ENCODE results near the gene AIFM3. TPM values are rescaled to one million over a fixed set of nuclear protein-coding genes. Genes with fewer than 3 reads are reported as not detected.

Gene AIFM3
- total and polyA plus RNA-seq, 2 of the 13 experiments (the other 11 are each of a cell fraction or from before 2014, with no cell fraction given), result 9.0 to 15.3 TPM

DNA sequence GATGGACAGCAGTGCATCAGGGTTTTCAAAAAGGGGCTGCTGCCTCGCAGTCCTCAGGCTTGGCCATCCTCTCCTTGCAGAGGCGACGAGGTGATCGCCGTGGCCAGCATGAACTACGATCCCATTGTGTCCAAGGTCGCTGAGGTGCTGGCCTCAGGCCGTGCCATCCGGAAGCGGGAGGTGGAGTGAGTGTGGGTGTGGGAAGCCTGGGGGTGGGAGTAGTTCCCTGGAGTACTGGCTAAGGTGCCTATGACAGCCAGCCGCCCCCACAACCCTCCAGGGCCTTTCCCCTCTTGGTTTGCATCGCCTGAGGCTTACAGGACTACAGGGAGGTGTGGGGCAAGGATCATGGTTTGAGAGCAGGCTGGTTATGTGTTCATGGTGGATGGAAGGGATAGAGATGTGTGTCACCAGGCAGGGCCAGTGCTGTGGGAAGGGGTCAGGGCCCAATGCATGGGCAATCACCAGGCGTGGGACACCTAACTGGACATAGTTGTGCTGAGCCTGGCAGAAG is 12.9 kb downstream of the AIFM3 start (continued):
- TF ChIP-seq RNF2 (conservative IDR thresholded peaks at IDR 0.05; ENCODE audit: low read depth) (0 out of 2 replicates have a peak, but pooled peaks have one; percentile 40), U2AF2 (IDR thresholded peaks at IDR 0.05; ENCODE audit: low read depth, low read length) (no peak), ZNF275 (CRISPR knock-in tag; IDR thresholded peaks at IDR 0.05; ENCODE audit: borderline replicate concordance) (peak; percentile 56; the same call in 1 of the 2 replicates), ZNF121 (CRISPR knock-in tag; IDR thresholded peaks at IDR 0.05) (no peak), MAZ (IDR thresholded peaks at IDR 0.05; ENCODE audit: borderline replicate concordance, low read depth, low read length) (no peak), MAZ (CRISPR knock-in tag; IDR thresholded peaks at IDR 0.05; ENCODE audit: low read depth) (0 out of 2 replicates have a peak, but pooled peaks have one; percentile 46), ZNF441 (CRISPR knock-in tag; IDR thresholded peaks at IDR 0.05; ENCODE audit: borderline replicate concordance) (peak; percentile 75; the same call in 1 of the 2 replicates), JUN (CRISPR knock-in tag; IDR thresholded peaks at IDR 0.05) (no peak), EEA1 (CRISPR knock-in tag; IDR thresholded peaks at IDR 0.05; ENCODE audit: borderline replicate concordance) (no peak; the same call in 1 of the 2 replicates), ESRRA (CRISPR knock-in tag; IDR thresholded peaks at IDR 0.05; ENCODE audit: low read depth) (peak; percentile 85; the same call in 1 of the 2 replicates), ZNF567 (CRISPR knock-in tag; IDR thresholded peaks at IDR 0.05; ENCODE audit: borderline replicate concordance) (no peak), ZNF138 (CRISPR knock-in tag; IDR thresholded peaks at IDR 0.05; ENCODE audit: low read depth) (no peak), CHD2 (IDR thresholded peaks at IDR 0.05; ENCODE audit: low read depth, low read length) (no peak), HNF4A (CRISPR knock-in tag; IDR thresholded peaks at IDR 0.05) (peak; percentile 86), ISX (CRISPR knock-in tag; conservative IDR thresholded peaks at IDR 0.05) (no peak), REXO4 (CRISPR knock-in tag; IDR thresholded peaks at IDR 0.05; ENCODE audit: borderline replicate concordance) (no peak), YEATS2 (CRISPR knock-in tag; IDR thresholded peaks at IDR 0.05; ENCODE audit: borderline replicate concordance) (no peak), MBNL3 (CRISPR knock-in tag; conservative IDR thresholded peaks at IDR 0.05) (no peak)
- TF ChIP-seq, protein P1, sequence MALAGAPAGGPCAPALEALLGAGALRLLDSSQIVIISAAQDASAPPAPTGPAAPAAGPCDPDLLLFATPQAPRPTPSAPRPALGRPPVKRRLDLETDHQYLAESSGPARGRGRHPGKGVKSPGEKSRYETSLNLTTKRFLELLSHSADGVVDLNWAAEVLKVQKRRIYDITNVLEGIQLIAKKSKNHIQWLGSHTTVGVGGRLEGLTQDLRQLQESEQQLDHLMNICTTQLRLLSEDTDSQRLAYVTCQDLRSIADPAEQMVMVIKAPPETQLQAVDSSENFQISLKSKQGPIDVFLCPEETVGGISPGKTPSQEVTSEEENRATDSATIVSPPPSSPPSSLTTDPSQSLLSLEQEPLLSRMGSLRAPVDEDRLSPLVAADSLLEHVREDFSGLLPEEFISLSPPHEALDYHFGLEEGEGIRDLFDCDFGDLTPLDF (CRISPR knock-in tag; IDR thresholded peaks at IDR 0.05), result no peak
- TF ChIP-seq, protein P2, sequence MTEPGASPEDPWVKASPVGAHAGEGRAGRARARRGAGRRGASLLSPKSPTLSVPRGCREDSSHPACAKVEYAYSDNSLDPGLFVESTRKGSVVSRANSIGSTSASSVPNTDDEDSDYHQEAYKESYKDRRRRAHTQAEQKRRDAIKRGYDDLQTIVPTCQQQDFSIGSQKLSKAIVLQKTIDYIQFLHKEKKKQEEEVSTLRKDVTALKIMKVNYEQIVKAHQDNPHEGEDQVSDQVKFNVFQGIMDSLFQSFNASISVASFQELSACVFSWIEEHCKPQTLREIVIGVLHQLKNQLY (CRISPR knock-in tag; IDR thresholded peaks at IDR 0.05), result peak; percentile 31; the same call in 1 of the 2 replicates
- TF ChIP-seq, protein P3, sequence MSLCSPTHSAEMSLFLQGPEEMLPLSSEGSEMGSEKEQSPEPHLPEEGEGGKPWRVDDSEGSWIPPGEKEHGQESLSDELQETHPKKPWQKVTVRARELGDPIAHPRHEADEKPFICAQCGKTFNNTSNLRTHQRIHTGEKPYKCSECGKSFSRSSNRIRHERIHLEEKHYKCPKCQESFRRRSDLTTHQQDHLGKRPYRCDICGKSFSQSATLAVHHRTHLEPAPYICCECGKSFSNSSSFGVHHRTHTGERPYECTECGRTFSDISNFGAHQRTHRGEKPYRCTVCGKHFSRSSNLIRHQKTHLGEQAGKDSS (CRISPR knock-in tag; IDR thresholded peaks at IDR 0.05; ENCODE audit: borderline replicate concordance, low read depth), result 0 out of 2 replicates have a peak, but pooled peaks have one; percentile 25
- TF ChIP-seq, protein P4, sequence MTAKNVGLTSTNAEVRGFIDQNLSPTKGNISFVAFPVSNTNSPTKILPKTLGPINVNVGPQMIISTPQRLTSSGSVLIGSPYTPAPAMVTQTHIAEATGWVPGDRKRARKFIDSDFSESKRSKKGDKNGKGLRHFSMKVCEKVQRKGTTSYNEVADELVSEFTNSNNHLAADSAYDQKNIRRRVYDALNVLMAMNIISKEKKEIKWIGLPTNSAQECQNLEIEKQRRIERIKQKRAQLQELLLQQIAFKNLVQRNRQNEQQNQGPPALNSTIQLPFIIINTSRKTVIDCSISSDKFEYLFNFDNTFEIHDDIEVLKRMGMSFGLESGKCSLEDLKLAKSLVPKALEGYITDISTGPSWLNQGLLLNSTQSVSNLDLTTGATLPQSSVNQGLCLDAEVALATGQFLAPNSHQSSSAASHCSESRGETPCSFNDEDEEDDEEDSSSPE (CRISPR knock-in tag; IDR thresholded peaks at IDR 0.05), result no peak
- TF ChIP-seq, protein P5, sequence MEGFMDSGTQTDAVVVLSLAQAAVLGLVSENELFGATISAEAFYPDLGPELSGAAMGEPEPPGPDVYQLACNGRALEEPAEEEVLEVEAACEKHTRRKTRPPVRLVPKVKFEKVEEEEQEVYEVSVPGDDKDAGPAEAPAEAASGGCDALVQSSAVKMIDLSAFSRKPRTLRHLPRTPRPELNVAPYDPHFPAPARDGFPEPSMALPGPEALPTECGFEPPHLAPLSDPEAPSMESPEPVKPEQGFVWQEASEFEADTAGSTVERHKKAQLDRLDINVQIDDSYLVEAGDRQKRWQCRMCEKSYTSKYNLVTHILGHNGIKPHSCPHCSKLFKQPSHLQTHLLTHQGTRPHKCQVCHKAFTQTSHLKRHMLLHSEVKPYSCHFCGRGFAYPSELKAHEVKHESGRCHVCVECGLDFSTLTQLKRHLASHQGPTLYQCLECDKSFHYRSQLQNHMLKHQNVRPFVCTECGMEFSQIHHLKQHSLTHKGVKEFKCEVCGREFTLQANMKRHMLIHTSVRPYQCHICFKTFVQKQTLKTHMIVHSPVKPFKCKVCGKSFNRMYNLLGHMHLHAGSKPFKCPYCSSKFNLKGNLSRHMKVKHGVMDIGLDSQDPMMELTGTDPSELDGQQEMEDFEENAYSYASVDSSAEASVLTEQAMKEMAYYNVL (CRISPR knock-in tag; IDR thresholded peaks at IDR 0.05; ENCODE audit: borderline replicate concordance), result no peak
